NCI-H2227 (cell line): ENCODE data around the gene PPA1.
"Not testable (repeated sequence)": the region's sequence is repeated elsewhere in the genome, so short reads cannot be mapped to it uniquely, and the experiment has no call there.

Experiments
- DNase-seq: peaks from one replicate; lab custom pipeline; 2025; ENCODE audit not compliant: unreplicated experiment; lab: John Stamatoyannopoulos, UW

The PPA1 gene

GRCh38 chr10:70233109-70233938 is at the start of gene PPA1:
PPA1 (minus strand) TSS chr10:70233429; CDS start chr10:70233327, 102 bp downstream.
- DNase-seq = peak; percentile 96

- DNase-seq = no peak
Measured at GRCh38 chr10:70281609-70282008, 48.4 kb upstream of the PPA1 start.

- no peak for DNase-seq
Measured at GRCh38 chr10:70280099-70280498, 46.9 kb upstream of the PPA1 start.

GRCh38 chr10:70277396-70278030 is 44.3 kb upstream of the PPA1 start:
- DNase-seq = no peak

GRCh38 chr10:70274643-70275042 is 41.4 kb upstream of the PPA1 start:
- DNase-seq = no peak

GRCh38 chr10:70272925-70273316 is 39.7 kb upstream of the PPA1 start:
- DNase-seq = no peak

- DNase-seq = no peak
Measured at GRCh38 chr10:70271996-70272924, 39.0 kb upstream of the PPA1 start.

GRCh38 chr10:70270952-70271351 is 37.7 kb upstream of the PPA1 start:
- DNase-seq = no peak

GRCh38 chr10:70269741-70270140 is 36.5 kb upstream of the PPA1 start:
- no peak for DNase-seq

- no peak for DNase-seq
Measured at GRCh38 chr10:70268376-70268775, 35.1 kb upstream of the PPA1 start.

- no peak for DNase-seq
Measured at GRCh38 chr10:70267161-70267933, 34.1 kb upstream of the PPA1 start.

GRCh38 chr10:70266701-70267100 is 33.5 kb upstream of the PPA1 start:
- DNase-seq = no peak

- no peak for DNase-seq
Measured at GRCh38 chr10:70266056-70266455, 32.8 kb upstream of the PPA1 start.

GRCh38 chr10:70265032-70265689 is 31.9 kb upstream of the PPA1 start:
- peak; percentile 13 for DNase-seq

GRCh38 chr10:70260734-70261133 is 27.5 kb upstream of the PPA1 start:
- DNase-seq = no peak

GRCh38 chr10:70260259-70260658 is 27.0 kb upstream of the PPA1 start:
- no peak for DNase-seq

GRCh38 chr10:70258216-70258615 is 25.0 kb upstream of the PPA1 start:
- DNase-seq = no peak

GRCh38 chr10:70257816-70258215 is 24.6 kb upstream of the PPA1 start:
- not testable (repeated sequence) for DNase-seq

- no peak for DNase-seq
Measured at GRCh38 chr10:70256463-70256862, 23.2 kb upstream of the PPA1 start.
